Measurements from ENCODE around the gene PLCL1. TPM values are rescaled to one million over a fixed set of nuclear protein-coding genes. Genes with fewer than 3 reads are reported as not detected.

Gene PLCL1
- total RNA-seq (2022; extraction: Qiagen RNA extraction; ENCODE audit: low read depth) = 0.07 TPM in 1 of 5 replicates, not detected in the others

GRCh38 chr2:197804049-197804757, at the start of gene PLCL1:
TSS of gene PLCL1 (plus strand) at chr2:197804593.

GRCh38 chr2:197784956-197785941, 19.1 kb upstream of the PLCL1 start, which contains the start of gene BOLL:
TSS of gene BOLL (minus strand) at chr2:197785319. CDS start at chr2:197781850, 3,469 bp downstream.

Other genes starting within 250 kb of the PLCL1 start
- not detected in 5 replicates for gene RFTN2, start 129.0 kb upstream of the PLCL1 start, total RNA-seq (2022; extraction: Qiagen RNA extraction; ENCODE audit: low read depth)
- 10.6 to 15.4 TPM (median 12.2 TPM) in 5 replicates for gene MARS2, start 99.2 kb upstream of the PLCL1 start, total RNA-seq (2022; extraction: Qiagen RNA extraction; ENCODE audit: low read depth)
- gene BOLL, start 19.3 kb upstream of the PLCL1 start, total RNA-seq (2022; extraction: Qiagen RNA extraction; ENCODE audit: low read depth) = not detected in 5 replicates